CD8-positive, alpha-beta memory T cell (primary cell): ENCODE measurements around the gene TEP1. TPM values are rescaled to one million over a fixed set of nuclear protein-coding genes. Genes with fewer than 3 reads are reported as not detected.

ENCODE experiments used
- CTCF ChIA-PET: fragments of 350-600 bp; sonication (Branson Sonifier 250); formaldehyde crosslinking; loops from one replicate; lab custom pipeline; 2021; ENCODE audit warnings: antibody characterized with exemption; lab: Charles Lee
- POLR2A ChIA-PET: fragments of 350-600 bp; sonication (Branson Sonifier 250); formaldehyde crosslinking; loops from one replicate; lab custom pipeline; 2021; ENCODE audit warnings: antibody characterized with exemption; lab: Charles Lee
- DNase-seq, 5 donors: peaks; one replicate each; pipeline versions ENCODE4 v3.0.0 to v3.0.0-alpha.2; 2020 to 2022; ENCODE audit warnings: mixed read lengths in 1 of 5
- H3K27ac ChIP-seq: one replicate; pipeline ENCODE4 v1.7.0; 2013; ENCODE audit warnings: low read depth, mild to moderate bottlenecking, low read length, moderate library complexity
- H3K27me3 ChIP-seq: 2 replicates; pipeline ENCODE4 v1.7.0; 2013; ENCODE audit warnings: low read length, mild to moderate bottlenecking; ENCODE audit not compliant: insufficient read depth, poor library complexity, severe bottlenecking
- H3K36me3 ChIP-seq: 2 replicates; pipeline ENCODE4 v1.7.0; 2013; ENCODE audit warnings: mild to moderate bottlenecking, low read length, moderate library complexity; ENCODE audit not compliant: insufficient read depth
- H3K4me1 ChIP-seq: 2 replicates; pipeline ENCODE4 v1.7.0; 2013; ENCODE audit warnings: mild to moderate bottlenecking, low read length, moderate library complexity; ENCODE audit not compliant: insufficient read depth
- H3K4me3 ChIP-seq: 2 replicates; pipeline ENCODE4 v1.7.0; 2013; ENCODE audit warnings: mild to moderate bottlenecking, low read length
- H3K9me3 ChIP-seq: 2 replicates; pipeline ENCODE4 v1.7.0; 2013; ENCODE audit warnings: mild to moderate bottlenecking, low read length
- H3K27ac Mint-ChIP-seq, 8 donors: one replicate each; pipeline ENCODE4 v1.8.0; 2020 to 2021; ENCODE audit warnings: mixed read lengths in 8 of 8, mild to moderate bottlenecking in 6 of 8, inconsistent platforms in 3 of 8, moderate library complexity in 3 of 8
- H3K27me3 Mint-ChIP-seq, 2 donors: one replicate each; pipeline ENCODE4 v1.8.0; 2020 to 2021; ENCODE audit warnings: mixed read lengths in 2 of 2, mild to moderate bottlenecking in 1 of 2, moderate library complexity in 1 of 2
- H3K36me3 Mint-ChIP-seq, 3 donors: one replicate each; pipeline ENCODE4 v1.8.0; 2020 to 2021; ENCODE audit warnings: mixed read lengths in 3 of 3, inconsistent platforms in 1 of 3, mild to moderate bottlenecking in 1 of 3
- H3K4me1 Mint-ChIP-seq, 3 donors: one replicate each; pipeline ENCODE4 v1.8.0; 2020 to 2021; ENCODE audit warnings: mixed read lengths in 3 of 3, inconsistent platforms in 1 of 3, mild to moderate bottlenecking in 1 of 3
- H3K4me3 Mint-ChIP-seq, 7 donors: one replicate each; pipeline ENCODE4 v1.8.0; 2020 to 2021; ENCODE audit warnings: mixed read lengths in 7 of 7, mild to moderate bottlenecking in 6 of 7, moderate library complexity in 4 of 7, inconsistent platforms in 2 of 7
- H3K9me3 Mint-ChIP-seq, 5 donors: one replicate each; pipeline ENCODE4 v1.8.0; 2020 to 2022; ENCODE audit warnings: mixed read lengths in 5 of 5, mild to moderate bottlenecking in 3 of 5, moderate library complexity in 2 of 5, inconsistent platforms in 1 of 5
- polyA plus RNA-seq: library from polyadenylated mRNA; unstranded; fragments of 300-500 nt; fragmentation: Illumina TruSeq; gene quantifications from one replicate; pipeline ENCODE4 v1.2.3, GENCODE V29; 2021
- total RNA-seq, 2 experiments: library from RNA; stranded (reverse); gene quantifications; one replicate each; pipeline ENCODE4 v1.2.3, GENCODE V29; 2021

TEP1 gene
- total and polyA plus RNA-seq, 3 experiments from 2014 or later = 9.1 to 33.0 (median 31.7) TPM

GRCh38 chr14:20327005-20327869 is 86.1 kb downstream of the TEP1 start:
- Mint-ChIP-seq H3K36me3 (peaks cover 0 to 32% (median 4%) of the 10 kb centered on the region in 3 donors), H3K4me1 (peaks cover 22 to 39% (median 27%) of the 10 kb centered on the region in 3 donors), H3K27ac (peak overlapping the region; percentile 16 to 92 (median 78)), H3K27me3 (no peaks in the 10 kb centered on the region), H3K9me3 (no peaks in the 10 kb centered on the region), H3K4me3 (peak overlapping the region in 2 of 7 donors; percentile 26 to 33)
- Histone ChIP-seq H3K27me3 (no peaks in the 10 kb centered on the region), H3K36me3 (no peaks in the 10 kb centered on the region), H3K4me1 (peaks cover under 1% of the 10 kb centered on the region), H3K9me3 (no peaks in the 10 kb centered on the region), H3K27ac (no peak overlapping the region), H3K4me3 (no peak overlapping the region)
- CTCF ChIA-PET = interaction anchor here (0.7 to 11.0 kb wide), 31 partner anchors 9 to 369 kb away, joined by 3 to 144 read pairs (median 4); partner anchors contain the start of genes PARP2 and PIP4P1
- POLR2A ChIA-PET = interaction anchor here (1.6 kb wide), 1 partner anchor 16 kb away, joined by 9 read pairs; the partner anchor contains the start of gene PARP2
- DNase-seq = peak in 3 of 5 donors; percentile 6 to 67 (median 60)

GRCh38 chr14:20317720-20318119 is 95.6 kb downstream of the TEP1 start:
- Histone ChIP-seq H3K27ac (no peak overlapping the region), H3K27me3 (no peaks in the 10 kb centered on the region), H3K4me3 (no peak overlapping the region), H3K9me3 (no peaks in the 10 kb centered on the region), H3K36me3 (peaks cover 18% of the 10 kb centered on the region), H3K4me1 (no peaks in the 10 kb centered on the region)
- Mint-ChIP-seq H3K9me3 (no peaks in the 10 kb centered on the region), H3K4me1 (peaks cover 0 to 4% (median 0%) of the 10 kb centered on the region in 3 donors), H3K4me3 (no peak overlapping the region), H3K36me3 (peaks cover 0 to 69% (median 22%) of the 10 kb centered on the region in 3 donors), H3K27me3 (no peaks in the 10 kb centered on the region), H3K27ac (no peak overlapping the region)
- CTCF ChIA-PET = interaction anchor here (1.1 to 1.4 kb wide), 3 partner anchors 9 to 291 kb away, joined by 3 to 4 read pairs (median 4); no protein-coding TSS in a partner anchor
- no peak for DNase-seq
- POLR2A ChIA-PET = no interaction called here

Other genes with a start within 250 kb of the TEP1 start
- not detected for gene OR11G2, start 222.6 kb downstream of the TEP1 start, total RNA-seq
- not detected for gene OR11G2, start 222.6 kb downstream of the TEP1 start, polyA plus RNA-seq
- gene OR11H6, start 189.8 kb downstream of the TEP1 start, total RNA-seq = not detected
- gene OR11H6, start 189.8 kb downstream of the TEP1 start, polyA plus RNA-seq = not detected
- gene OR11H7, start 184.5 kb downstream of the TEP1 start, total RNA-seq = not detected
- gene OR11H7, start 184.5 kb downstream of the TEP1 start, polyA plus RNA-seq = not detected
- not detected for gene OR11H4, start 174.2 kb downstream of the TEP1 start, total RNA-seq
- not detected for gene OR11H4, start 174.2 kb downstream of the TEP1 start, polyA plus RNA-seq
- gene TTC5, start 107.5 kb downstream of the TEP1 start, total RNA-seq = 10 to 100 TPM; 33.2 to 35.0 TPM
- gene TTC5, start 107.5 kb downstream of the TEP1 start, polyA plus RNA-seq = 21.5 TPM
- gene CCNB1IP1, start 80.2 kb downstream of the TEP1 start, total RNA-seq = 10 to 100 TPM; 43.6 to 50.5 TPM
- gene CCNB1IP1, start 80.2 kb downstream of the TEP1 start, polyA plus RNA-seq = 16.8 TPM
- gene PARP2, start 69.9 kb downstream of the TEP1 start, total RNA-seq = 10 to 100 TPM; 35.0 to 41.3 TPM
- 13.6 TPM for gene PARP2, start 69.9 kb downstream of the TEP1 start, polyA plus RNA-seq
- gene KLHL33, start 22.7 kb upstream of the TEP1 start, total RNA-seq = under 1 TPM; 0.09 TPM
- 0.12 TPM for gene KLHL33, start 22.7 kb upstream of the TEP1 start, polyA plus RNA-seq
- 10 to 100 TPM; 58.0 to 58.1 TPM for gene OSGEP, start 41.3 kb upstream of the TEP1 start, total RNA-seq
- gene OSGEP, start 41.3 kb upstream of the TEP1 start, polyA plus RNA-seq = 48.9 TPM
- gene APEX1, start 41.7 kb upstream of the TEP1 start, total RNA-seq = 100 to 1,000 TPM; 242 to 248 TPM
- 117 TPM for gene APEX1, start 41.7 kb upstream of the TEP1 start, polyA plus RNA-seq
- 10 to 100 TPM; 29.5 to 33.5 TPM for gene PIP4P1, start 47.9 kb upstream of the TEP1 start, total RNA-seq
- 36.4 TPM for gene PIP4P1, start 47.9 kb upstream of the TEP1 start, polyA plus RNA-seq
- gene PNP, start 55.9 kb upstream of the TEP1 start, total RNA-seq = 100 to 1,000 TPM; 181 to 188 TPM
- 84.0 TPM for gene PNP, start 55.9 kb upstream of the TEP1 start, polyA plus RNA-seq
- gene RNASE10, start 92.0 kb upstream of the TEP1 start, total RNA-seq = under 1 TPM in 1 of 2 experiments, not detected in 1; 0.31 TPM
- gene RNASE10, start 92.0 kb upstream of the TEP1 start, polyA plus RNA-seq = not detected
- not detected for gene RNASE9, start 147.5 kb upstream of the TEP1 start, total RNA-seq
- not detected for gene RNASE9, start 147.5 kb upstream of the TEP1 start, polyA plus RNA-seq
- gene RNASE11, start 174.5 kb upstream of the TEP1 start, total RNA-seq = not detected
- gene RNASE11, start 174.5 kb upstream of the TEP1 start, polyA plus RNA-seq = not detected
- not detected for gene RNASE12, start 177.9 kb upstream of the TEP1 start, total RNA-seq
- not detected for gene RNASE12, start 177.9 kb upstream of the TEP1 start, polyA plus RNA-seq
- gene OR6S1, start 228.2 kb upstream of the TEP1 start, total RNA-seq = not detected
- not detected for gene OR6S1, start 228.2 kb upstream of the TEP1 start, polyA plus RNA-seq